KMS-11 (cell line): ENCODE measurements around the gene UGT1A10.

Source experiments
- H2AFZ ChIP-seq: fragments of 200-600 bp; sonication (generic); 2 replicates; pipeline ENCODE4 v1.6.1; 2016; ENCODE audit warnings: antibody characterized with exemption, mixed run types, low read depth
- H3K27ac ChIP-seq: fragments of 200-600 bp; sonication (generic); 2 replicates; pipeline ENCODE4 v1.6.1; 2016; ENCODE audit warnings: mild to moderate bottlenecking, mixed run types
- H3K27me3 ChIP-seq: fragments of 200-600 bp; sonication (generic); 2 replicates; pipeline ENCODE4 v1.6.1; 2017; ENCODE audit warnings: mild to moderate bottlenecking, low read depth, mixed run types, moderate library complexity; ENCODE audit not compliant: insufficient read depth
- H3K36me3 ChIP-seq: fragments of 200-600 bp; sonication (generic); 2 replicates; pipeline ENCODE4 v1.6.1; 2017; ENCODE audit warnings: mild to moderate bottlenecking, mixed run types; ENCODE audit not compliant: insufficient read depth
- H3K4me1 ChIP-seq: fragments of 200-600 bp; sonication (generic); 2 replicates; pipeline ENCODE4 v1.6.1; 2016; ENCODE audit warnings: mild to moderate bottlenecking, low read depth, mixed run types; ENCODE audit not compliant: poor library complexity, severe bottlenecking
- H3K4me2 ChIP-seq: fragments of 200-600 bp; sonication (generic); 2 replicates; pipeline ENCODE4 v1.7.0; 2016; ENCODE audit warnings: mild to moderate bottlenecking, mixed run types
- H3K4me3 ChIP-seq: fragments of 200-600 bp; sonication (generic); IDR thresholded peaks from 2 replicates; pipeline ENCODE4 v1.6.1; 2017; ENCODE audit warnings: low read depth, low read length, mixed read lengths; ENCODE audit not compliant: insufficient read depth
- H3K79me2 ChIP-seq: fragments of 200-600 bp; sonication (generic); 2 replicates; pipeline ENCODE4 v1.6.1; 2016; ENCODE audit warnings: low read depth, mixed run types; ENCODE audit not compliant: insufficient read depth
- H3K9ac ChIP-seq: fragments of 200-600 bp; sonication (generic); 2 replicates; pipeline ENCODE4 v1.6.1; 2016; ENCODE audit warnings: mild to moderate bottlenecking, mixed run types
- H4K20me1 ChIP-seq: fragments of 200-600 bp; sonication (generic); 2 replicates; pipeline ENCODE4 v1.6.1; 2016; ENCODE audit warnings: mild to moderate bottlenecking, mixed run types; ENCODE audit not compliant: insufficient read depth
- TF ChIP-seq, protein P1 (sequence below): fragments of 200-600 bp; sonication (generic); conservative IDR thresholded peaks from 2 replicates; pipeline ENCODE4 v1.6.1; 2017; ENCODE audit warnings: low read depth, mild to moderate bottlenecking, antibody characterized with exemption, low read length, moderate library complexity, mixed read lengths

Gene UGT1A10

DNA sequence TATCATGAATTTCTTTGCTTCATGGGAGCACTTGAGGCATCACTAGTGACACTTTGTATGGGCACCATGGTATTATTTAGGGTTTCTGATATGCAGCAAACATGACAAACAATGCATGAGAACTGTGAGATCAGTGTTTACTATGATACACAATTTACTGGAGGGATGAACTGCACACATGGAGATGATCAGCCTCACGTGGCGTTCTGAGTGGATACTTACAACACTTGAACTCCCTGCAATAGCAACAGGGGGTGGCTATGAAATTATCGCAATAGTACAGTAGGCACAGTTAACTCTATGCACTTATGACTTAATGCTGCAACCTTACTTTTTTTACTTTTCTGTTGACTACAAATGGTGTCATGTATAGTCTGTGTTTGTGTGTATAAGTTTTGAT is 37.3 kb upstream of the UGT1A10 start:
- Histone ChIP-seq H3K4me2 (no peak overlapping the region), H3K4me1 (no peaks in the 10 kb centered on the region), H3K27me3 (no peaks in the 10 kb centered on the region), H4K20me1 (no peaks in the 10 kb centered on the region), H3K4me3 (no peak overlapping the region), H2AFZ (no peak overlapping the region), H3K27ac (no peak overlapping the region), H3K79me2 (no peaks in the 10 kb centered on the region), H3K9ac (no peak overlapping the region), H3K36me3 (no peaks in the 10 kb centered on the region)
- TF ChIP-seq, protein P1, sequence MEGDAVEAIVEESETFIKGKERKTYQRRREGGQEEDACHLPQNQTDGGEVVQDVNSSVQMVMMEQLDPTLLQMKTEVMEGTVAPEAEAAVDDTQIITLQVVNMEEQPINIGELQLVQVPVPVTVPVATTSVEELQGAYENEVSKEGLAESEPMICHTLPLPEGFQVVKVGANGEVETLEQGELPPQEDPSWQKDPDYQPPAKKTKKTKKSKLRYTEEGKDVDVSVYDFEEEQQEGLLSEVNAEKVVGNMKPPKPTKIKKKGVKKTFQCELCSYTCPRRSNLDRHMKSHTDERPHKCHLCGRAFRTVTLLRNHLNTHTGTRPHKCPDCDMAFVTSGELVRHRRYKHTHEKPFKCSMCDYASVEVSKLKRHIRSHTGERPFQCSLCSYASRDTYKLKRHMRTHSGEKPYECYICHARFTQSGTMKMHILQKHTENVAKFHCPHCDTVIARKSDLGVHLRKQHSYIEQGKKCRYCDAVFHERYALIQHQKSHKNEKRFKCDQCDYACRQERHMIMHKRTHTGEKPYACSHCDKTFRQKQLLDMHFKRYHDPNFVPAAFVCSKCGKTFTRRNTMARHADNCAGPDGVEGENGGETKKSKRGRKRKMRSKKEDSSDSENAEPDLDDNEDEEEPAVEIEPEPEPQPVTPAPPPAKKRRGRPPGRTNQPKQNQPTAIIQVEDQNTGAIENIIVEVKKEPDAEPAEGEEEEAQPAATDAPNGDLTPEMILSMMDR = no peak

DNA sequence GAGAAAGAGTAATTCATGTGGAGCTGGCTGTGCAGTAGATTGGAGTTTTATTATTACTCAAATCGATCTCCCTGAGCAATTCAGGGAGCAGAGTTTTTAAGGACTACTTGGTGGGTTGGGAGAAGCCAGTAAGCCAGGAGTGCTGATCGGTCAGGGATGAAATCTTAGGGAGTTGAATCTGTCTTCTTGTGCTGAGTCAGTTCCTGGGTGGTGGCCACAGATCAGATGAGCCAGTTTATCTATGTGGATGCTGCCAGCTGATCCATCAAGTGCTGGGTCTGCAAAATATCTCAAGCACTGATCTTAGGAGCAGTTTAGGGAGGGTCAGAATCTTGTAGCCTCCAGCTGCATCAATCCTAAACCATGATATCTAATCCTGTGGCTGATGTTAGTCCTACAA is 35.9 kb upstream of the UGT1A10 start:
- Histone ChIP-seq H3K4me3 (no peak overlapping the region), H3K79me2 (no peaks in the 10 kb centered on the region), H3K9ac (no peak overlapping the region), H3K27me3 (no peaks in the 10 kb centered on the region), H3K4me1 (no peaks in the 10 kb centered on the region), H4K20me1 (no peaks in the 10 kb centered on the region), H3K4me2 (no peak overlapping the region), H3K36me3 (no peaks in the 10 kb centered on the region), H2AFZ (no peak overlapping the region), H3K27ac (no peak overlapping the region)
- TF ChIP-seq, protein P1 = no peak

DNA sequence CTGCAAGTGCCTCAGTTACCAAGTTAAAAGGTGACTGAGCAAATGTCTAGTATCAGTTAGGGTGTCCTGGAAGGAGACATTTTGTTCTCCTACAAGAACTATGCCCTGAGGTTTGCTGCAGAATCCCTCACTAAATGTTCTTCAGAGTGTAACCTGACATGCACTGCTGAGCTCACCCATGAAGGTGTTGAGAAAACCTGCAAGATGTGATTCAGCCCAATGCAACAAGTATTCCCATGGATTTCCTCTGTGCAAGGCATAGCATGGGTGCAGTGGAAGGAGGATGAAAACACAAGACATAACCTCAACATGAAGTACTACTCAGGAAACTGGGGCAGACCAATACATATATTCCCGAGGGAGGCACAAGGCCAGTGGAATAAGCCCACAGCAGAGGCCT is 34.2 kb upstream of the UGT1A10 start:
- H3K9ac ChIP-seq = no peak overlapping the region
- H3K4me3 ChIP-seq = no peak overlapping the region
- H3K4me1 ChIP-seq = no peaks in the 10 kb centered on the region
- no peak overlapping the region for H2AFZ ChIP-seq
- H3K79me2 ChIP-seq = no peaks in the 10 kb centered on the region
- no peak overlapping the region for H3K27ac ChIP-seq
- no peaks in the 10 kb centered on the region for H4K20me1 ChIP-seq
- no peak overlapping the region for H3K4me2 ChIP-seq
- TF ChIP-seq, protein P1 = no peak
- no peaks in the 10 kb centered on the region for H3K27me3 ChIP-seq
- H3K36me3 ChIP-seq = no peaks in the 10 kb centered on the region

DNA sequence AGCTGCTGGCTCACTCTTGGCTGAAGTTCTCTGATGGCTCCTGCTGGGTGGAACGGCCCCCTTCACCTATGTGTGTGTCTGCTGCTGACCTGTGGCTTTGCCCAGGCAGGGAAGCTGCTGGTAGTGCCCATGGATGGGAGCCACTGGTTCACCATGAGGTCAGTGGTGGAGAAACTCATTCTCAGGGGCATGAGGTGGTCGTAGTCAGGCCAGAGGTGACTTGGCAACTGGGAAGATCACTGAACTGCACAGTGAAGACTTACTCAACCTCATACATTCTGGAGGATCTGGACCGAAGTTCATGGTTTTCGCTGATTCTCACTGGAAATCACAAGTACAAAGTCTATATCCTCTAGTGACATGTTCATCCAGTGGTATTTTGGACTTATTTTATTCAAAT is 32.7 kb upstream of the UGT1A10 start:
- no peaks in the 10 kb centered on the region for H3K4me1 ChIP-seq
- no peak overlapping the region for H2AFZ ChIP-seq
- H3K4me2 ChIP-seq = no peak overlapping the region
- no peaks in the 10 kb centered on the region for H3K79me2 ChIP-seq
- H3K9ac ChIP-seq = no peak overlapping the region
- H3K27me3 ChIP-seq = no peaks in the 10 kb centered on the region
- no peaks in the 10 kb centered on the region for H4K20me1 ChIP-seq
- H3K4me3 ChIP-seq = no peak overlapping the region
- H3K36me3 ChIP-seq = no peaks in the 10 kb centered on the region
- H3K27ac ChIP-seq = no peak overlapping the region
- TF ChIP-seq, protein P1 = no peak

DNA sequence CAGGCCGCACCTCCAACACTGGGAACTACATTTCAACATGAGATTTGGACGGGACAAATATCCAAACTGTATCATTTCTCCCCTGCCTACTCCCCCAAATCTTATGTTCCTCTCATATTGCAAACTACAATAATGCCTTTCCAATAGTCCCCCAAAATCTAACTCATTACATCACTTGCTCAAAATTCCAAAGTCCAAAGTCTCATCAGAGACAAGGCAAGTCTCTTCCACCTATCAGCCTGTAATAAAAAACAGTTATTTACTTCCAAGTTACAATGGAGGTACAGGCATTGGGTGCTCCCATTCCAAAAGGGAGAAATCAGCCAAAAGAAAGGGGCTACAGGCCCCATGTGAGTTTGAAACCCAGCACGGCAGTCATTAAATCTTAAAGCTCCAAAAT is 31.4 kb upstream of the UGT1A10 start:
- H3K27me3 ChIP-seq = no peaks in the 10 kb centered on the region
- H4K20me1 ChIP-seq = no peaks in the 10 kb centered on the region
- H3K36me3 ChIP-seq = no peaks in the 10 kb centered on the region
- H3K27ac ChIP-seq = no peak overlapping the region
- TF ChIP-seq, protein P1 = no peak
- H3K4me1 ChIP-seq = no peaks in the 10 kb centered on the region
- H3K4me3 ChIP-seq = no peak overlapping the region
- H3K9ac ChIP-seq = no peak overlapping the region
- H3K4me2 ChIP-seq = no peak overlapping the region
- no peaks in the 10 kb centered on the region for H3K79me2 ChIP-seq
- H2AFZ ChIP-seq = no peak overlapping the region
